Chondrocyte (in vitro differentiated cells): ENCODE data around the gene CHRND. TPM values are rescaled to one million over a fixed set of nuclear protein-coding genes. Genes with fewer than 3 reads are reported as not detected.

Source experiments
- DNase-seq: peaks from one replicate; pipeline ENCODE4 v3.0.0; 2021; ENCODE audit warnings: mixed read lengths, low spot score
- H3K27ac Mint-ChIP-seq: one replicate; pipeline ENCODE4 v1.8.0; 2021; ENCODE audit warnings: mild to moderate bottlenecking, moderate library complexity, mixed read lengths; ENCODE audit not compliant: unreplicated experiment
- H3K27me3 Mint-ChIP-seq: 2 replicates; pipeline ENCODE4 v1.8.0; 2021; ENCODE audit warnings: low read depth, mixed read lengths
- H3K36me3 Mint-ChIP-seq: 2 replicates; pipeline ENCODE4 v1.8.0; 2021; ENCODE audit warnings: low read depth, mixed read lengths
- H3K4me1 Mint-ChIP-seq: 2 replicates; pipeline ENCODE4 v1.8.0; 2021; ENCODE audit warnings: low read depth, mild to moderate bottlenecking, mixed read lengths
- H3K4me3 Mint-ChIP-seq: one replicate; pipeline ENCODE4 v1.8.0; 2021; ENCODE audit warnings: mild to moderate bottlenecking, moderate library complexity, mixed read lengths; ENCODE audit not compliant: unreplicated experiment
- H3K9me3 Mint-ChIP-seq: 2 replicates; pipeline ENCODE4 v1.8.0; 2021; ENCODE audit warnings: low read depth, mixed read lengths
- CTCF ChIP-seq: fragments of 200-600 bp; sonication (generic); IDR thresholded peaks from 2 replicates; pipeline ENCODE4 v1.5.0; 2021; ENCODE audit warnings: antibody characterized with exemption, mild to moderate bottlenecking, moderate library complexity
- total RNA-seq: library from RNA; stranded (reverse); gene quantifications from 3 replicates; pipeline ENCODE4 v1.2.1, GENCODE V29; 2021

Gene CHRND
- total RNA-seq, 1 donor from 2014 or later = not detected

GRCh38 chr2:232580648-232580981 is 54.7 kb downstream of the CHRND start:
- Mint-ChIP-seq H3K4me1 (peaks cover 18% of the 10 kb centered on the region), H3K36me3 (peaks cover 33% of the 10 kb centered on the region), H3K4me3 (no peak overlapping the region), H3K27ac (no peak overlapping the region), H3K27me3 (no peaks in the 10 kb centered on the region), H3K9me3 (no peaks in the 10 kb centered on the region)
- no peak for DNase-seq
- TF ChIP-seq CTCF = no peak

- Mint-ChIP-seq H3K4me1 (peaks cover 10% of the 10 kb centered on the region), H3K27ac (no peak overlapping the region), H3K9me3 (no peaks in the 10 kb centered on the region), H3K36me3 (peaks cover 33% of the 10 kb centered on the region), H3K27me3 (no peaks in the 10 kb centered on the region), H3K4me3 (no peak overlapping the region)
- no peak for DNase-seq
- TF ChIP-seq CTCF = no peak
These were observed 55.8 kb downstream of the CHRND start for GRCh38 chr2:232581725-232582124.

DNA sequence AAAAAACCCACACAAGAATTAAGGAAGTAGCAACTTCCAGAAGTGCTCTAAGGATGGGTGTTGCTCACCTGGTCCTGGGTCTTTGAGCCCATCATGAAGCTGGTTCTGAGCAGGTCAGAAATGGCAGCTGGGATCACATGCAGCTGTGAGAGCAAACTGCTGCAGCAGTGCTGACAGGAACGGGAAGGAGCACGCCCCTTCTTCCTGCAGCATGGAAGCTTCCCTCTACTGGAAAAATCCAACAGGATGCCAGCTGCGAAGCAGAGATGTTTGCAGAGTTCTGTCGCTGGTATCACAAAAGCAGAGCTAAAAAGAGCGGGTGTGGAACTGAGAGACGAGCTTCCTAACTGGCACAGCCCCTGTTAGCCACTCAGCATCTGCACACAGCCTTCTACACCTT is 58.3 kb downstream of the CHRND start:
- Mint-ChIP-seq H3K36me3 (peaks cover 30% of the 10 kb centered on the region), H3K4me1 (peaks cover 10% of the 10 kb centered on the region), H3K9me3 (no peaks in the 10 kb centered on the region), H3K27me3 (no peaks in the 10 kb centered on the region), H3K27ac (no peak overlapping the region), H3K4me3 (no peak overlapping the region)
- no peak for TF ChIP-seq CTCF
- no peak for DNase-seq

Other genes starting within 250 kb of the CHRND start
- gene ALPP, start 147.4 kb upstream of the CHRND start, total RNA-seq = not detected in 3 replicates
- not detected in 3 replicates for gene ALPG, start 119.3 kb upstream of the CHRND start, total RNA-seq
- gene ALPI, start 70.0 kb upstream of the CHRND start, total RNA-seq = not detected in 3 replicates
- gene ECEL1, start 38.3 kb upstream of the CHRND start, total RNA-seq = 0.12 to 0.53 TPM in 2 of 3 replicates, not detected in the other
- gene PRSS56, start 5.8 kb upstream of the CHRND start, total RNA-seq = not detected in 3 replicates
- not detected in 3 replicates for gene CHRNG, start 13.5 kb downstream of the CHRND start, total RNA-seq
- 3.2 to 6.7 TPM (median 3.3 TPM) in 3 replicates for gene TIGD1, start 24.4 kb downstream of the CHRND start, total RNA-seq
- gene EIF4E2, start 24.5 kb downstream of the CHRND start, total RNA-seq = 87.1 to 95.7 TPM (median 89.3 TPM) in 3 replicates
- gene EFHD1, start 107.4 kb downstream of the CHRND start, total RNA-seq = 109 to 178 TPM (median 175 TPM) in 3 replicates
- gene GIGYF2, start 171.2 kb downstream of the CHRND start, total RNA-seq = 45.4 to 60.4 TPM (median 45.6 TPM) in 3 replicates